GM12873 (cell line): ENCODE measurements around the gene ENAH.

Experiments
- TF ChIP-seq, protein P1 (sequence below): IDR thresholded peaks from 2 replicates; pipeline ENCODE4 v1.5.1; 2012; ENCODE audit warnings: low read depth, mild to moderate bottlenecking, moderate library complexity, low read length, control low read depth; ENCODE audit not compliant: insufficient read depth; ENCODE audit errors: missing control alignments

Gene ENAH

DNA sequence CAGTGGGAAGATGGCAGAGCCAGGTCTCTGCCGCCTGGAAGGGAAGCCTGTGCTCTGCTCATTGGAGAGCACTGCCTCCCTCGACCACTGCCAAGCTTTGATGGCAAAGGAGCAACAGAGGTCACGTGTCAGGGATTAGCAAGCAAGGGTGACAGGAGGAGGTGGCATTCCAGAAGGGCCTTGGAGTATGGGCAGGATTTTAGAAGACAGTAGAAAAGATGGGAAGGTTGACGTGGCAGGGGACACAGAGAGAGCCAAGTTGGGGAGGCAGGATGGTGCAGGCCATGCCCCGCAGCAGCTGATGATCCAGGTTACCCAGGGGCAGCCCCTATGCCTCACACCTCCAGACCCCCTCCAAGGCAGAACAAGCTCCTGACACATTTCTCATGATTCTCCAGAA lies 203.1 kb downstream of the ENAH start:
- TF ChIP-seq, protein P1, sequence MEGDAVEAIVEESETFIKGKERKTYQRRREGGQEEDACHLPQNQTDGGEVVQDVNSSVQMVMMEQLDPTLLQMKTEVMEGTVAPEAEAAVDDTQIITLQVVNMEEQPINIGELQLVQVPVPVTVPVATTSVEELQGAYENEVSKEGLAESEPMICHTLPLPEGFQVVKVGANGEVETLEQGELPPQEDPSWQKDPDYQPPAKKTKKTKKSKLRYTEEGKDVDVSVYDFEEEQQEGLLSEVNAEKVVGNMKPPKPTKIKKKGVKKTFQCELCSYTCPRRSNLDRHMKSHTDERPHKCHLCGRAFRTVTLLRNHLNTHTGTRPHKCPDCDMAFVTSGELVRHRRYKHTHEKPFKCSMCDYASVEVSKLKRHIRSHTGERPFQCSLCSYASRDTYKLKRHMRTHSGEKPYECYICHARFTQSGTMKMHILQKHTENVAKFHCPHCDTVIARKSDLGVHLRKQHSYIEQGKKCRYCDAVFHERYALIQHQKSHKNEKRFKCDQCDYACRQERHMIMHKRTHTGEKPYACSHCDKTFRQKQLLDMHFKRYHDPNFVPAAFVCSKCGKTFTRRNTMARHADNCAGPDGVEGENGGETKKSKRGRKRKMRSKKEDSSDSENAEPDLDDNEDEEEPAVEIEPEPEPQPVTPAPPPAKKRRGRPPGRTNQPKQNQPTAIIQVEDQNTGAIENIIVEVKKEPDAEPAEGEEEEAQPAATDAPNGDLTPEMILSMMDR = no peak

DNA sequence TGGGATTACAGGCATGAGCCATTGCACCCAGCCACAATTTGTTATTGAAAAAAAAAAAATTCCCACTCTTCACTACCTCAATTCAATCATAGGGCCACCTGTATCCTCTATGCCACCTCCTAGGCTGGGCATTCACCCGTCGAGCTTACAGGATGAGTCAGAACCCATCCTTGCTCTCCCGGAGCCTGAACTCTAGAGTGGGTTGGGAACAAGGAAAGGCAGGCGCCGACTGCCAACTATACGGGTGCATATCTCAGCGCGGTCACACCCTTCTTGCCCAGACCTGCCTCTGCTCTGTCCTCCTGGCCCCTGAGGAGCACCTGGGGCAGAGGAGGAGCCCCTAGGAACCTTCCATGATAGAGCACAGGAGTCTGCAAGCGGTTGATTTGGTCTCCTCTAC lies 203.7 kb downstream of the ENAH start:
- TF ChIP-seq, protein P1 = no peak

DNA sequence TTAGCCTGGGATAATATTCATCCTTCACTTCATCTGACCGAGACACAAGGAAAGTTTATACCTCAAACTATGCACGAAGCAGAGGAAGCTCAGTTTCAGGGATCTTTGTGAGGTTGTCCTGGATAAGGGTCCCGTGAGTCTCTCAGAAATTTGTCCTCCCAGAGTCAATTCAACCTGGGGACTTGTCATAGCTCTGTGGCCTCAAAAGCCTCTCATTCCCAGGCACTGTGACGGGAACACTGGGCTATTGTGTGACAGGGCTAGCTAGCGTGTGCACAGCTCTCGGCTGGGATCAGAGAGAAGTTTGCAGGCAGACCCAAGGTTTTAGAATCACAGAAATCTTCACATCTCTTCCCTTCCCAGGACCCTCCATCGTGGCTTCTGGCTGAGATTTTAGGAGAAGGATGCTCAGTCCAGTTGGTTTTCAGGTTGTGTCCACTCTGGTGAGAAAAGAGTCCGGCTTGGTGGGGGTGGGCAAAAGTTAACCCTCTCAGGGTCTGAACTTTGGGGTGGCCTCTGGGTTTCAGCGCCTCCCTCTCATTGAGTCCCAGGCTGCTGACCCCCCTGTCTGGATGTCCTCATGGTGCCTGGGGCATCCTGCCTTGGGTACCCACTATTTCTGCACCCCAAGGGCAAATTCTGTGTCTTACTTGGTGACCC lies 204.6 kb downstream of the ENAH start:
- TF ChIP-seq, protein P1 = no peak

DNA sequence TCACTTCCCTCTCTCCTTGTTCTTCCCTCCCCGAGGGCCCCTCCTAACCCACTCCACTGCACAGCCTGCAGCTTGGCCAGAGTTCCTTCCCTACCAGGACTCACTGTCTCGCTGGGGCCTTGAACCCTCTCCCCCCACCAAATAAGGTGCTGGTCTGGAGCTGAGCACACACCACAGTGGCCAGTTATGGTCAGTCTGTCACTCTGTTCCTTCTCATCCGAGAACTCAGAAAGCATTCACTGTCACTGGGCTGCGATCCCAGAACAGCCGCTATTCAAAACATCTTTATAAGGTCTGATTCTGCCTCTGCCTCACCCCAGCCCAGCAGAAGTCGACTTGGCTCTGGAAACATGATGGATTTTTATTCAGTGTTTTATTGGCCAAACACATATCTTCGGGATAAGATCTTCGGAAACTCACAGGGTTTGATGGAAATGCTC lies 205.3 kb downstream of the ENAH start:
- TF ChIP-seq, protein P1 = no peak

DNA sequence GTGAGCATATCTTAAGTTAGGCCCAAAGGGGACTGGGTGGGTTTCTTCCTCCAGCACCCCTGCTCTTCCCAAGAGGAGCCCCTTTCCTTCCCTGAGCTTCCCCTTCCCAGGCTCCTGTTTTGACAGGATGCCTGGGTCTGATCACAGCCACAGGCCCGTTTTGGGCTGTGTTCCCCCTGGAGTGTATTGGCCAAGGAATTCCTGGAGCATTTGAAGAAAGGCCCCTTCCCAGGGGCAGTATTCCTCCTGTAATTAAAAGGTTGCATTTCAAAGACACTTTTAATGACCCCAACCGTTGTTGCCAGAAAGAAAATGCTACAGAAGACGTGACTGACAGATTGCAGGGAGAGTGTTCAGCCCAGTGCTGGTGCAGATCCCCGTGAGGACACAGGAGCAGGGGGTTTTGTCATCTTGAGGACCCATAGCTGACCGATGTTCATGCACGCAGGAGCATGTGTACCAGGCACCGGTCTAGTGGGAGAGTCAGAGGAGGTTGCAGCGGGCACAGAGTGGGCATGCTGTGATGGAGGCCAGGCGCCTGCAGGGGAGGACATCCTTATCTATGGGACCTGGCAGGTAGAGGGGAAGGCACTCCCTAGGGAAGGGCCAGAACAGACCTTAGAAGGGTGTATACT lies 205.8 kb downstream of the ENAH start:
- TF ChIP-seq, protein P1 = no peak

DNA sequence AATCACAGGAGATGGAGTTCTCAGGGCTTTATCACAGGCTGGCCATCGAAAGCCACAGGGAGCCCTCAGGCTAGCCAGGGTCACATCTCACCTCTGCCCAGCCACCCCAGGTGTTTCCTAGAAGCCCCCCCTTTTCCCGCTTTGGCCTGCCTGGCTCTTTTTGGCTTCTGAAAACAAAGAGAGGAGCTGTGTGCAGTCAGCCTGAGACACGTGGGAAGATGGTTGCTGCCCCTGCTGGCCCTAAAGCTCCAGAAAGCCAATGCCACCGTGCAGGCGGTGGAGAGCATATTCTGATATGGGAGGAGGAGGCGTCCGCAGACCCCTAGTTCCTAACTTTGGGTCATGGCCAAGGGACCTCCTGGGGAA lies 206.3 kb downstream of the ENAH start:
- TF ChIP-seq, protein P1 = no peak

DNA sequence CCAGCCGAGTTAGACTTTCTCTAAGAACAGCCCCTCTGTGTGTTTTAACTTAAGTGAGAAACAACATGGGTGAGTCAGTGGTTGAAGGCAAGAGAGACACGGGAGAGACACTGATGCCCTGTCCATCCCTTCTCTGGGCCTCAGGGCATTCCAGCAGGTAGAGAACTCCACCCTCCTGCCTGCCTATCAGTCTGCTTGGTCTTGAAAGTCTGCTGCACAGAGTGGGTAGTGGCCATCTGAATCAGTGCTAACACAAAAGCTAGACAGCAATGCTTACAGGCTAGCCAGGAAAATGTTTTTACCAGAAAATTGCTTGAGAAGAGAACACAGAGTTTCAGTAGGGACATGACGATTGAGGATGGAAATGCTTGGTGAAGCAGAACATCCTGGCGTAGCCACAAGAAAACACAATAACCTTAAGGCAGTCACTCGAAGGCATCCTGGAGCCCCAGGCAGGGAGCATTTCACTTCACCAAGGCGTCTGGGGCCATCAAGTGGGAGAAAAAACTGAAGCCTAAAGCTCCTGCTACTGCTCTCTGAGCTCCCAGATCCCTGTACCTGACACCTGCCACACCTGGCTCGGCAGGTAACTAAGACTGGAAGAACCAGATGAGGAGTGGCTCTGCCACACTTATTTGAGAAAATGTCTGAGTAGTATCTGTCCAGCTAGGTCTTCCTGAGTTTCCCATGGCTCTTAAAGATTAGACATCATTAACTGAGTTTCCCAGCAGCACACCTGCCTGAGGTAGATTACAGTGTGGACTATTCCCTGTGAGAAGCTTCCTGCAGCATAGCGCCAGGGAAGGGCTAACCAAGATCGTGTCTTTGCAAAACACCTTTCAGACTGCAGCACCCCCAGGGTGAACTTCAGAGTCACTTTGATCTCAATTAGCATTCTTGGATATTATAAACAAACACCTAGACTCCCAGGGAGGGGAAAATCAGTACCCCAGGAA lies 207.0 kb downstream of the ENAH start:
- TF ChIP-seq, protein P1 = no peak
